ENCODE data around the gene ACTMAP.
"Not testable (repeated sequence)": the region's sequence is repeated elsewhere in the genome, so short reads cannot be mapped to it uniquely, and the experiment has no call there.

The ACTMAP gene

DNA sequence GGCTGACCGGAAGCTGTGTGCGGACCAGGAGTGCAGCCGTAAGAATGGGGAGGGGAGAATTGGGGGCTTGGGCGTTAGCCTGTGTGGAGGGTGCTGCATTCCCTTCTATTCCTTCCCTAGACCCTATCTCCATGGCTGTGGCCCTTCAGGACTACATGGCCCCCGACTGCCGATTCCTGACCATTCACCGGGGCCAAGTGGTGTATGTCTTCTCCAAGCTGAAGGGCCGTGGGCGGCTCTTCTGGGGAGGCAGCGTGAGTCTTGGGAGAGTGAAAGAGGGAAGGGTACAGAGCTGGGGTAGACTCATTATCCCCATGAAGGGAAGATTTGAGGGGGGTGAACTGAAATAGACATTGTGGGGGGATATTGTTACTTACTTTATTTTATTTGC lies 25.4 kb upstream of the ACTMAP start:
- no peak for DNase-seq

DNA sequence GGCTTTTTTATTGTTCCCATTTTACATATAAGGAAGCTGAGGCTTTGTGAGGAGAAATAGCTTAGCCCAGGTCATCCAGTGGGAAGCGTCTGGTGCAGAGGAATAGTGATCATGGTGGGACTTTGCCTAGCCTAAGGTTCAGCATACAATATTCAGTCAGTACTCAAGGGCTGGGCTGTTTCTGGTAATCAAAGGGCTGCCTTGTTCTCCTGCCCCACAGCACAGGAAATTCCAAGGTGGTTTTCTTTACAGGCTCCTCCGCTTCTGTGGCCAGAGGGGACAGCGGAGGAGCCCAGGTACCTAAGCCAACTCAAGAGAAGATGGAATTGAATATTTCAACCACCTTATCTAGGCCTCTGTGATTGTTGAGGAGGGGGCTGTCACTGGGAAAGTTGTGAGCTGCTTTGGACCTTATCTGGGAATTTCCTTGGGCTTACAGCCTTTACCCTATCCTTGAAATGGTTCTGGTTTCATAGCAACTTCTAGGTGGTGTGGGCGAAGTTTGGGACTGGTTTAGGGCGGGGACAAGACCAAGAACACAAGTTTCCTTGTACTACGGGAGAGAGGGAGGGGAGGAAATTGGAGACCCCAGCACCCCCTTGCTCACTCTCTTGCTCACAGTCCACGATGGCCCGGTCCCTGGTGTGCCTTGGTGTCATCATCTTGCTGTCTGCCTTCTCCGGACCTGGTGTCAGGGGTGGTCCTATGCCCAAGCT lies 24.8 kb upstream of the ACTMAP start, which contains the start of gene MIA:
Gene MIA (plus strand): TSS at position 606 of the 716 bp plus-strand sequence. CDS start 22 bp downstream, at position 628.
- no peak for DNase-seq

DNA sequence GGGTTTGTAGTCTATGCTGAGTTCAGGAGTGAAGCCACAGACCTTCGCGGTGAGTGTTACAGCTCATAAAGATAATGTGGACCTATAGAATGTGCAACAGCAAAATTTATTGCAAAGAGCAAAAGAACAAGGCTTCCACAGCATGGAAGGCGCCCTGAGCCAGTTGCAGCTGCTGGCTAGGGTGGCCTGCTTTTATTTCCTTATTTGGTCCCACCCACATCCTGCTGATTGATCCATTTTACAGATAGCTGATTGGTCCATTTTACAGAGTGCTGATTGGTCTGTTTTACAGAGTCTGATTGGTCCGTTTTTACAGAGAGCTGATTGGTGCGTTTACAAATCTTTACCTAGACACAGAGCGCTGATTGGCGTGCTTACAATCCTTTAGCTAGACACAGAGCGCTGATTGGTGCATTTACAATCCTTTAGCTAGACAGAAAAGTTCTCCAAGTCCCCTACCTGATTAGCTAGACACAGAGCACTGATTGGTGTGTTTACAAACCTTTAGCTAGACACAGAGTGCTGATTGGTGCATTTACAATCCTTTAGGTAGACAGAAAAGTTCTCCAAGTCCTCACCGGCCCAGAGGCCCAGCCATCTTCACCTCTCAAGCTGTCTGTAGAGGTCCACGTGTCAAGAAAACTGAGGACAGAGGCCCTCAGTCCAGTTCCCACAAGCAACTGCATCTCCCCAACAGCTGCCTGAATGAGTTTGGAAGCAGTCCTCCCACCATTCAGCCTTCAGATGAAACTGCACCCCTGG lies 21.0 kb upstream of the ACTMAP start:
- not testable (repeated sequence) for DNase-seq

- no peak for DNase-seq
Observed at GRCh38 chr19:40768869-40769268, 18.6 kb upstream of the ACTMAP start.

GRCh38 chr19:40766385-40766784 lies 16.1 kb upstream of the ACTMAP start:
- not testable (repeated sequence) for DNase-seq

GRCh38 chr19:40763963-40764362 lies 13.7 kb upstream of the ACTMAP start:
- no peak for DNase-seq

- DNase-seq = no peak
Observed at GRCh38 chr19:40763526-40763925, 13.2 kb upstream of the ACTMAP start.

GRCh38 chr19:40762754-40763470 lies 12.6 kb upstream of the ACTMAP start:
- DNase-seq = no peak

DNA sequence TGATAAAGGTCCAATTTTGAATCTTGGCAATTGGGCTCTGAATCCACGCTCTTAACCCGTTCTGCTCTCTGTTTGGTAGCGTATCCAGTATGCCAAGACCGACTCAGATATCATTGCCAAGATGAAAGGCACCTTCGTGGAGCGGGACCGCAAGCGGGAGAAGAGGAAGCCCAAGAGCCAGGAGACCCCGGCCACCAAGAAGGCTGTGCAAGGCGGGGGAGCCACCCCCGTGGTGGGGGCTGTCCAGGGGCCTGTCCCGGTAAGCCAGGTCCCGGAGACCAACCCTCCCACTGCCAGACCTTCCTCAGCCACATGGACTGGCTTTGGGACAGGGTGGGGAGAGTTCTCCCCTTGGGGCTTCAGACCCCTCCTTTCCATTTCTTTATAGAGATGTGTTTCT lies 9.1 kb upstream of the ACTMAP start:
- DNase-seq = no peak

- DNase-seq = no peak
Observed at GRCh38 chr19:40758491-40758890, 8.2 kb upstream of the ACTMAP start.

- peak; percentile 68 for DNase-seq
Observed at GRCh38 chr19:40756502-40757110, 6.3 kb upstream of the ACTMAP start.

GRCh38 chr19:40755791-40756190 lies 5.5 kb upstream of the ACTMAP start:
- no peak for DNase-seq

- DNase-seq = no peak
Observed at GRCh38 chr19:40755248-40755624, 5.0 kb upstream of the ACTMAP start.

GRCh38 chr19:40754611-40755247 lies 4.5 kb upstream of the ACTMAP start:
- peak; percentile 79 for DNase-seq

GRCh38 chr19:40752257-40752781 lies 2.0 kb upstream of the ACTMAP start:
- peak; percentile 47 for DNase-seq

GRCh38 chr19:40750874-40751537 lies 729 bp upstream of the ACTMAP start, which contains the start of gene SNRPA:
SNRPA (plus strand) TSS chr19:40751203; CDS start chr19:40751409, 206 bp downstream.
- DNase-seq = peak; percentile 96

DNA sequence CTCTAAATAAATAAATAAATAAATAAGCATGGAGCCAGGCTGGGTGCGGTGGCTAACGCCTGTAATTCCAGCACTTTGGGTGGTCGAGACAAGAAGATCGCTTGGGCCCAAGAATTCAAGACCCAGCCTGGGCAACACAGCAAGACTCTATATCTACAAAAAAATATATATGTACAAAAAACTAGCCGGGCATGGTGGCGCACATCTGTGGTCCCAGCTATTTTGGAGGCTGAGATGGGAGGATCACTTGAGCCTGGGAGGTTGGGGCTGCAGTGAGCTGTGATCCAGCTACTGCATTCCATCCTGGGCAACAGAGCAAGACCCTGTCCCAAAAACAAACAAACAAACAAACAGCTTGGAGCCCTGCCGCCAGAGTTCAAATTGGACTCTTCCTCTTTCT lies 2.7 kb downstream of the ACTMAP start:
- no peak for DNase-seq

- no peak for DNase-seq
Observed at GRCh38 chr19:40745402-40745780, 4.9 kb downstream of the ACTMAP start.

- peak; percentile 29 for DNase-seq
Observed at GRCh38 chr19:40744554-40745401, 5.5 kb downstream of the ACTMAP start.

DNA sequence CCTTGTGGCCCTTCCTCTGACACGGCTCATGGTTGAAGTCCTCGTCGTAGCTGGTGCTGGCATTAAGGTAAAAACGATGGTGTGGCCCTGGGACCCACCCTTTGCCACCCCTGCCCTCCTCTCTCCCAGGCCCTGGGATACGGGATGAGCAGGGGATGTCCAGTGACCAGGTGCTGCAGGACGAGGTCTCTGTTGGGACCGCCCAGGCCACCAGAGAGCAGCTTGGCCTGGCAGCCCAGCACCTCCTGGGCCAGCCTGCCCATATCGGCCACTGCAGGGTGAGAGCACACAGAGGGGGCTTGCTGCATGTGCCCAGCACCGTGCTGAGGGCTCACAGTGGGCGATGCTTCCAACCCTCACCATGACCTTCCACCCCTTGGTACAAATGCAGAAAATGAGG lies 6.4 kb downstream of the ACTMAP start:
- DNase-seq = no peak

- no peak for DNase-seq
Observed at GRCh38 chr19:40742886-40743285, 7.4 kb downstream of the ACTMAP start.
